ENCODE data around the gene MARK4. TPM values are rescaled to one million over a fixed set of nuclear protein-coding genes. Genes with fewer than 3 reads are reported as not detected.

The MARK4 gene
- total and polyA plus RNA-seq, 2 experiments from 2014 or later = 16.6 to 38.6 TPM

GRCh38 chr19:45224645-45225044 lies 26.4 kb upstream of the MARK4 start:
- ATAC-seq (no peak), DNase-seq (ENCODE audit: low spot score) (no peak)
- H3K4me3 Mint-ChIP-seq = no peak overlapping the region
- TF ChIP-seq EZH2phosphoT487 (IDR thresholded peaks at IDR 0.05; ENCODE audit: unreplicated experiment) (no peak), ZNF462 (CRISPR knock-in tag; IDR thresholded peaks at IDR 0.05) (no peak), STAT1 (IDR thresholded peaks at IDR 0.05; ENCODE audit: unreplicated experiment) (no peak), EZH2 (IDR thresholded peaks at IDR 0.05; ENCODE audit: low read depth, unreplicated experiment) (no peak), JUNB (IDR thresholded peaks at IDR 0.05; ENCODE audit: unreplicated experiment) (no peak), POLR2AphosphoS5 (IDR thresholded peaks at IDR 0.05; ENCODE audit: low read depth) (no peak), ETS1 (IDR thresholded peaks at IDR 0.05) (no peak), CTCF (conservative IDR thresholded peaks at IDR 0.05; ENCODE audit: low read depth in 2 of 2) (no peak), REST (IDR thresholded peaks at IDR 0.05; ENCODE audit: unreplicated experiment) (no peak), CREB1 (CRISPR knock-in tag; IDR thresholded peaks at IDR 0.05; ENCODE audit: low read depth) (no peak), ZNF114 (CRISPR knock-in tag; IDR thresholded peaks at IDR 0.05) (no peak), NANOG (IDR thresholded peaks at IDR 0.05; ENCODE audit: borderline replicate concordance) (no peak), ZNF331 (CRISPR knock-in tag; IDR thresholded peaks at IDR 0.05; ENCODE audit: low read depth) (no peak)
- no peaks in the 10 kb centered on the region for H3K9me3 Mint-ChIP-seq
- Histone ChIP-seq H3K4me3 (no peak overlapping the region), H2AFZ (no peak overlapping the region), H3K27me3 (ENCODE audit: insufficient read depth) (no peaks in the 10 kb centered on the region), H3K27ac (ENCODE audit: low read depth) (no peak overlapping the region), H3K4me2 (no peak overlapping the region), H3K36me3 (ENCODE audit: insufficient read depth) (no peaks in the 10 kb centered on the region), H3F3A (replicated peaks; ENCODE audit: low read depth) (no peaks in the 10 kb centered on the region), H3K79me2 (replicated peaks; ENCODE audit: insufficient read depth) (no peaks in the 10 kb centered on the region), H3K4me1 (ENCODE audit: insufficient read depth) (no peaks in the 10 kb centered on the region), H3K9me2 (ENCODE audit: insufficient read depth) (no peaks in the 10 kb centered on the region), H4K20me1 (replicated peaks; ENCODE audit: insufficient read depth) (no peaks in the 10 kb centered on the region)
- H3K4me1 Mint-ChIP-seq = 0 out of 3 replicates have a peak, but pooled peaks cover 5% of the 10 kb centered on the region
- H3K27ac Mint-ChIP-seq = no peak overlapping the region
- peaks cover 20% of the 10 kb centered on the region for H3K27me3 Mint-ChIP-seq (ENCODE audit: insufficient read depth, low read depth, poor library complexity)
- no peaks in the 10 kb centered on the region for H3K36me3 Mint-ChIP-seq (ENCODE audit: low read depth)
